Stomach (tissue), 9 donors: ENCODE data around the gene TNFSF13B. TPM values are rescaled to one million over a fixed set of nuclear protein-coding genes. Genes with fewer than 3 reads are reported as not detected.
A peak's percentile ranks its signal among the peaks of the same experiment; 100 is the strongest.

Experiments used
- DNase-seq, 2 donors: peaks; one replicate each; pipeline versions ENCODE4 v3.0.0 to v3.0.0-alpha.2; 2013 to 2019
- H3K27ac ChIP-seq, 5 donors: fragments of 200-600 bp in 4 of 5; sonication (generic) in 4 of 5; one replicate each; pipeline ENCODE4 v1.5.1; 2013 to 2019; ENCODE audit warnings: mild to moderate bottlenecking in 1 of 5, moderate library complexity in 1 of 5
- H3K27me3 ChIP-seq, 3 donors: fragments of 200-600 bp; sonication (generic); one replicate each; pipeline ENCODE4 v1.5.1; 2017 to 2019; ENCODE audit warnings: mixed run types in 1 of 3
- H3K36me3 ChIP-seq, 4 donors: fragments of 200-600 bp; sonication (generic); 1 replicate in 3 of 4; 2 replicates in 1 of 4; pipeline ENCODE4 v1.5.1; 2016 to 2019
- H3K4me1 ChIP-seq, 4 donors: fragments of 200-600 bp; sonication (generic); one replicate each; pipeline ENCODE4 v1.5.1; 2016 to 2019
- H3K4me3 ChIP-seq, 4 donors: fragments of 200-600 bp; sonication (generic) in 3 of 4; one replicate each; pipeline ENCODE4 v1.5.1; 2016 to 2019; ENCODE audit warnings: mild to moderate bottlenecking in 1 of 4
- H3K9me3 ChIP-seq, 4 donors: fragments of 200-600 bp; sonication (generic); one replicate each; pipeline ENCODE4 v1.5.1; 2016 to 2019
- CTCF ChIP-seq, 7 experiments: fragments of 450-650 bp in 4 of 7; fragments of 200-600 bp in 3 of 7; sonication (generic) in 3 of 7; IDR thresholded peaks; one replicate each; pipeline ENCODE4 v1.5.1; 2016 to 2019; ENCODE audit warnings: antibody characterized with exemption in 7 of 7, control low read depth in 2 of 7, mild to moderate bottlenecking in 1 of 7
- EP300 ChIP-seq: sonication (generic); formaldehyde crosslinking; IDR thresholded peaks from one replicate; pipeline ENCODE4 v1.6.1; 2017; ENCODE audit warnings: antibody characterized with exemption
- POLR2A ChIP-seq, 4 donors: fragments of 450-650 bp; IDR thresholded peaks; one replicate each; pipeline ENCODE4 v1.6.1; 2016; ENCODE audit warnings: antibody characterized with exemption in 4 of 4, control low read depth in 2 of 4, mild to moderate bottlenecking in 1 of 4, moderate library complexity in 1 of 4
- POLR2AphosphoS5 ChIP-seq, 3 donors: sonication (generic); formaldehyde crosslinking; IDR thresholded peaks; one replicate each; pipeline ENCODE4 v1.6.1; 2016; ENCODE audit warnings: antibody characterized with exemption in 3 of 3
- WGBS, 5 donors: extraction: QIAGEN DNeasy Blood & Tissue Kit in 3 of 5; methylation state at CpG; one replicate each; pipeline versions ENCODE4 v1.1.5 to v1.1.7; 2013 to 2018; 5-methylcytosine and 5-hydroxymethylcytosine counted together
- intact Hi-C: fragments of 100-400 bp; cut with DNase I; formaldehyde crosslinking; loops from one replicate; pipeline ENCODE4 v1.15.1; 2023; ENCODE audit warnings: low total_unique reads
- polyA plus RNA-seq, 3 donors: library from polyadenylated mRNA; stranded (reverse); fragments of 200-250 nt; gene quantifications; one replicate each; pipeline ENCODE4 v1.2.3, GENCODE V29; 2013
- total RNA-seq, 5 donors: library from RNA; depleted of rRNA; stranded (reverse); fragments of >200 nt; gene quantifications; one replicate each; pipeline versions ENCODE4 v1.1.0 to v1.2.3, GENCODE V29; 2014 to 2016
- donor health status: healthy with polysubstance abuse.
- donor health status: Bipolar disorder and iron deficiency.
- donor health status: healthy.

TNFSF13B gene
- total and polyA plus RNA-seq, 8 donors: 0.89 to 12.3 (median 3.3) TPM

GRCh38 chr13:108268466-108269112, 929 bp upstream of the TNFSF13B start:
- Histone ChIP-seq H3K9me3 (no peaks in the 10 kb centered on the region), H3K4me3 (no peak overlapping the region), H3K27me3 (no peaks in the 10 kb centered on the region), H3K27ac (peak overlapping the region in 3 of 5 donors; percentile 52 to 85 (median 73)), H3K4me1 (peaks cover 8 to 27% (median 18%) of the 10 kb centered on the region in 4 donors), H3K36me3 (peaks cover 0 to 7% (median 0%) of the 10 kb centered on the region in 4 donors)
- 57 to 83% (median 66%) methylated on average over 4 of the region's 4 CpGs for WGBS, 5 donors
- intact Hi-C loops: no loop called here
- TF ChIP-seq POLR2A (IDR thresholded peaks at IDR 0.05) (no peak), EP300 (no peak), CTCF (IDR thresholded peaks at IDR 0.05) (no peak), POLR2AphosphoS5 (IDR thresholded peaks at IDR 0.05) (no peak)
- no peak for DNase-seq

- TF ChIP-seq POLR2AphosphoS5 (IDR thresholded peaks at IDR 0.05) (no peak), POLR2A (IDR thresholded peaks at IDR 0.05) (no peak), EP300 (no peak), CTCF (IDR thresholded peaks at IDR 0.05) (no peak)
- H3K27ac ChIP-seq: peak overlapping the region in 4 of 5 donors; percentile 41 to 85 (median 62)
- intact Hi-C loops: no loop called here
- peak in 1 of 2 donors; percentile 21 for DNase-seq
- peaks cover 8 to 27% (median 18%) of the 10 kb centered on the region in 4 donors for H3K4me1 ChIP-seq
- peaks cover 0 to 7% (median 0%) of the 10 kb centered on the region in 4 donors for H3K36me3 ChIP-seq
- H3K9me3 ChIP-seq: no peaks in the 10 kb centered on the region
- peak overlapping the region; percentile 35 to 50 (median 43) for H3K4me3 ChIP-seq
- H3K27me3 ChIP-seq: no peaks in the 10 kb centered on the region
- 14 to 26% (median 23%) methylated on average over 3 of the region's 3 CpGs for WGBS, 5 donors
These were observed 924 bp downstream of the TNFSF13B start for GRCh38 chr13:108270442-108270841.

GRCh38 chr13:108272333-108272732, 2.8 kb downstream of the TNFSF13B start:
- intact Hi-C loops: no loop called here
- Histone ChIP-seq H3K27me3 (no peaks in the 10 kb centered on the region), H3K27ac (no peak overlapping the region), H3K9me3 (no peaks in the 10 kb centered on the region), H3K4me3 (no peak overlapping the region), H3K36me3 (no peaks in the 10 kb centered on the region), H3K4me1 (peaks cover 12 to 33% (median 18%) of the 10 kb centered on the region in 4 donors)
- TF ChIP-seq EP300: no peak
- TF ChIP-seq POLR2A (IDR thresholded peaks at IDR 0.05): no peak
- no peak for TF ChIP-seq CTCF (IDR thresholded peaks at IDR 0.05)
- TF ChIP-seq POLR2AphosphoS5 (IDR thresholded peaks at IDR 0.05): no peak
- DNase-seq: no peak

GRCh38 chr13:108273429-108274118, 4.1 kb downstream of the TNFSF13B start:
- Histone ChIP-seq H3K27me3 (no peaks in the 10 kb centered on the region), H3K4me1 (peaks cover 12 to 31% (median 18%) of the 10 kb centered on the region in 4 donors), H3K27ac (no peak overlapping the region), H3K36me3 (no peaks in the 10 kb centered on the region), H3K4me3 (no peak overlapping the region), H3K9me3 (no peaks in the 10 kb centered on the region)
- no peak for DNase-seq
- 88 to 93% (median 90%) methylated on average over 5 of the region's 5 CpGs for WGBS, 5 donors
- intact Hi-C loops: no loop called here
- no peak for TF ChIP-seq EP300
- TF ChIP-seq POLR2AphosphoS5 (IDR thresholded peaks at IDR 0.05): no peak
- TF ChIP-seq CTCF (IDR thresholded peaks at IDR 0.05): no peak
- TF ChIP-seq POLR2A (IDR thresholded peaks at IDR 0.05): no peak
